D721Med (cell line): Measurements from ENCODE around the gene SPSB4.

ENCODE experiments used
- DNase-seq: peaks from one replicate; pipeline ENCODE4 v3.0.0; 2011; ENCODE audit warnings: low spot score; ENCODE audit not compliant: insufficient read length
- FAIRE-seq: peaks from 2 replicates; lab custom pipeline; 2011; peaks lifted over from hg19 to GRCh38; lab: Jason Lieb, UNC
- CTCF ChIP-seq: IDR thresholded peaks from 2 replicates; pipeline ENCODE4 v1.5.1; 2012; ENCODE audit warnings: mild to moderate bottlenecking, control low read depth; ENCODE audit not compliant: insufficient read depth; ENCODE audit errors: missing control alignments

SPSB4 gene

GRCh38 chr3:141147657-141148056 lies 96.5 kb downstream of the SPSB4 start:
- DNase-seq (no peak), FAIRE-seq (no peak)
- TF ChIP-seq CTCF = no peak

DNA sequence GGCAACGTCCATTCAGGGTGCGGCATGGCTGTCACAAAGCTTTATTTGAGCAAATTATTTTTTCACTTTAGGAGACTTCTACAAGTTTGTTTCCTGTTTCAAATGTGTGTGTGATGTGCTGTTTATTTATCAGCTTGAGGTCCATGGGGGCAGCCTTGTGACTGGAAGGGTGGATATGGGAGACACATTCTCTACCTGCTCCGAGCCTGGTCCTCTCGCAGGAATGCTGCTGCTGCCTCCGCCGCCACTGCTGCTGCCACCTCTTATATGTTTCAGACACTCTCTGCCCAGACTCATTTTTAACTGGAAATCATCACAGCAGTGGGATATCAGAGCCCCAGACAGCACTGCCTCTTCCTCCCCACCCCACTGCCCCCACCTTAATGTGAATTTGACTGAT lies 97.0 kb downstream of the SPSB4 start:
- TF ChIP-seq CTCF = no peak
- DNase-seq (no peak), FAIRE-seq (no peak)

DNA sequence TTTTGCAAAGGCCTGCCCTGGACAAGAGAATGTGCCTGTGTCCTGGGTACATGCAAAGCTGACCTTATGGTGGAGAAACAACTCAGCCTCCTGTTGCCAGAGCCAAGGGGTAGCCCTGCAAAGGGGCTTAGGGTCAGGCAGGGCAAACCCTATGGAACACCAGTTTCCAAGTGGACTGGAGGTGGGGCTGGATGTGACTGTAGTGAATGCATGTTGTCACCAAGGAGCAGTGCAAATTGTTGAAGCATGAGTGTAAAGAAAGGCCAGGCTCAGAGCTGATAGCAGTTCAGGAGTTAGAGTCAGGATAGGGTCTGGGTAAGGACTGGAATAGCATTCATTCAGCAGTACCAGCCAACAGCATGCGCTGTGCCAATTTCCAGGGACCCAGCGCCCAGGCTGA lies 97.6 kb downstream of the SPSB4 start:
- TF ChIP-seq CTCF = no peak
- no peak for FAIRE-seq
- DNase-seq = no peak

- FAIRE-seq = no peak
- DNase-seq = no peak
- TF ChIP-seq CTCF = no peak
These were observed 99.1 kb downstream of the SPSB4 start for GRCh38 chr3:141150081-141150830.

GRCh38 chr3:141150931-141151330 lies 99.8 kb downstream of the SPSB4 start:
- DNase-seq = no peak
- no peak for TF ChIP-seq CTCF
- FAIRE-seq = no peak

DNA sequence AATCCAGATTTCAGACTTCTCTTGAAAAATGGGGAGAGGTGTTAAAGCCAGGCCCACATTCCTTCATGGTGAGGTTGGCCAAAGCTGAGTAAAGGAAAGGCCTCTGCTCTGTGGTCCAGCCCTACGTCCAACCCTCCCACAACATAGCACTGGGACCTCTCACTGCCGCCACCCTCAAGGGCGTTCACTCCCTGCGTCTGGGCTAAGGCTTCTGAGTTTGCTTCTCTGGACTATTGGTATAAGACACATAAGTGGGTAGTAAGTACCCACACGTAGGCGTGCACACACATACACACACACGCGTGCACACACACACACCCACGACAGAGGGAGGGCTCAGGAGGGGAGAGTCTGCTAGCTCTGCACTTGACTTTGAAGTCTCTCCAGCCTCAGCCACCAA lies 100.3 kb downstream of the SPSB4 start:
- no peak for TF ChIP-seq CTCF
- DNase-seq (no peak), FAIRE-seq (no peak)

GRCh38 chr3:141152130-141152529 lies 101.0 kb downstream of the SPSB4 start:
- DNase-seq (no peak), FAIRE-seq (no peak)
- no peak for TF ChIP-seq CTCF
